HK-2 (cell line): Measurements from ENCODE around the gene ZNF771.
A peak's percentile ranks its signal among the peaks of the same experiment; 100 is the strongest.
"Not testable (repeated sequence)": the region's sequence is repeated elsewhere in the genome, so short reads cannot be mapped to it uniquely, and the experiment has no call there.

Experiments used
- DNase-seq: peaks from one replicate; pipeline ENCODE4 v3.0.0-alpha.2; 2018; ENCODE audit not compliant: unreplicated experiment

ZNF771 gene

GRCh38 chr16:30434852-30435251 lies 27.4 kb downstream of the ZNF771 start:
- no peak for DNase-seq

GRCh38 chr16:30437511-30438046 lies 30.2 kb downstream of the ZNF771 start:
- DNase-seq = no peak

- DNase-seq = no peak
Observed at GRCh38 chr16:30438835-30439234, 31.4 kb downstream of the ZNF771 start.

GRCh38 chr16:30439720-30440348 lies 32.4 kb downstream of the ZNF771 start:
- no peak for DNase-seq

- no peak for DNase-seq
Observed at GRCh38 chr16:30443631-30444030, 36.2 kb downstream of the ZNF771 start.

GRCh38 chr16:30444231-30445148 lies 37.1 kb downstream of the ZNF771 start:
- DNase-seq = no peak

- no peak for DNase-seq
Observed at GRCh38 chr16:30445149-30445407, 37.7 kb downstream of the ZNF771 start.

GRCh38 chr16:30445408-30446202 lies 38.2 kb downstream of the ZNF771 start, which contains the start of gene SEPHS2:
Gene SEPHS2 (minus strand): TSS chr16:30445874. CDS start chr16:30445727, 147 bp downstream.
- peak; percentile 93 for DNase-seq

- DNase-seq = no peak
Observed at GRCh38 chr16:30446203-30446595, 38.8 kb downstream of the ZNF771 start.

- no peak for DNase-seq
Observed at GRCh38 chr16:30447512-30448226, 40.3 kb downstream of the ZNF771 start.

GRCh38 chr16:30449116-30449435 lies 41.7 kb downstream of the ZNF771 start:
- DNase-seq = no peak

- not testable (repeated sequence) for DNase-seq
Observed at GRCh38 chr16:30452709-30453580, 45.5 kb downstream of the ZNF771 start.

- no peak for DNase-seq
Observed at GRCh38 chr16:30456302-30456701, 48.9 kb downstream of the ZNF771 start.

- no peak for DNase-seq
Observed at GRCh38 chr16:30457256-30457655, 49.9 kb downstream of the ZNF771 start.

GRCh38 chr16:30457743-30458560 lies 50.5 kb downstream of the ZNF771 start:
- DNase-seq = no peak

- DNase-seq = no peak
Observed at GRCh38 chr16:30458561-30459394, 51.4 kb downstream of the ZNF771 start.

GRCh38 chr16:30459456-30459855 lies 52.0 kb downstream of the ZNF771 start:
- no peak for DNase-seq

GRCh38 chr16:30461426-30461825 lies 54.0 kb downstream of the ZNF771 start:
- DNase-seq = not testable (repeated sequence)

- DNase-seq = no peak
Observed at GRCh38 chr16:30464078-30464477, 56.7 kb downstream of the ZNF771 start.
